ENCODE data around the gene SH3BP5. TPM values are rescaled to one million over a fixed set of nuclear protein-coding genes. Genes with fewer than 3 reads are reported as not detected.

SH3BP5 gene
- total and polyA plus RNA-seq, 12 donors, result 119 to 1,158 (median 180) TPM

DNA sequence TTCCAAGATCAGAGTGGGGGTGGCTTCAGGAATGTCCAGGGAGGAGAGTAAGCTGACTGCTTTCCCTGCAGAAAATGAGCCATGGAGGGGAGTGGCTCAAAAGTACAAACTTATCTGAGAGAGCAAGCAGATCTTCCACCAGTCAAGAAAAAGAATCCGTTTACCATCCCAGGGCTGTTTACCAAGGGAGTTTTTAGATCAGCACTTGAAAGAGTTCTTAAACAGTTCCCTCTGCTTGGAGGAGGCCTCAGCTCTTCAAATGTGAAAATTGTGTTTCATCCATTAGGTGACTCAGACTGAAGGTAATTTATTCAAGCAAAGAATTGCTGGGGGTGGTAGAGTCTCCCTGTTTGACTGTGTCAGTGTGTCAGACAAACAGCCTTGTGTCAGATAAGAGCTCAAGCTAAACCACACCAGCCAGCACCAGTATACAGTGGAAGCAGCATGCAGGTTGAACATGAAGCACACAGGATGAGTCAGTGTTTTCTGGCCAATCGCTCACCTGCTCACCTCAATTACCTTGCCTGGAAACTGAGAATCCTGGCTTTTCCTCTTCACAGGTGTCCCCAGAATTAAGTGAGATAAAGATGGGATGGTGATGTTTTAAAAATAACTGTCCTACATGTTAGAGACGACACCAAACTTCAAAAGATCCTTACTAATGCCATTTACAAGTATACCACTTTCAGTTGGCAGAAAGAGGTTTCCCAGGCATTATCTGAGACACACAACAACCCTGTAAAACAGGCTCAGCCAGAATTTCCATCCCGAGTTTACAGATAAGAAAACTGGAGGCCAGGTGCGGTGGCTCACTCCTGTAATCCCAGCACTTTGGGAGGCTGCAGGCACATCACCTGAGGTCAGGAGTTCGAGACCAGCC, 21.7 kb downstream of the SH3BP5 start:
- intact Hi-C loops (cut with DNase I), result no loop called here
- H3K36me3 ChIP-seq (replicated peaks in 1 of 2), result peaks cover 0 to 20% of the 10 kb centered on the region in 2 donors
- H3K27ac ChIP-seq, result peak overlapping the region in 4 of 5 donors; percentile 45 to 78 (median 75)
- no peak overlapping the region for H3K4me3 ChIP-seq
- H3K27me3 ChIP-seq, result no peaks in the 10 kb centered on the region
- peaks cover 46 to 80% of the 10 kb centered on the region in 2 donors for H3K4me1 ChIP-seq (replicated peaks in 1 of 2)
- 36 to 58% (median 50%) methylated on average over 4 to 6 of the region's 6 CpGs for WGBS, 4 donors
- TF ChIP-seq, protein P1, sequence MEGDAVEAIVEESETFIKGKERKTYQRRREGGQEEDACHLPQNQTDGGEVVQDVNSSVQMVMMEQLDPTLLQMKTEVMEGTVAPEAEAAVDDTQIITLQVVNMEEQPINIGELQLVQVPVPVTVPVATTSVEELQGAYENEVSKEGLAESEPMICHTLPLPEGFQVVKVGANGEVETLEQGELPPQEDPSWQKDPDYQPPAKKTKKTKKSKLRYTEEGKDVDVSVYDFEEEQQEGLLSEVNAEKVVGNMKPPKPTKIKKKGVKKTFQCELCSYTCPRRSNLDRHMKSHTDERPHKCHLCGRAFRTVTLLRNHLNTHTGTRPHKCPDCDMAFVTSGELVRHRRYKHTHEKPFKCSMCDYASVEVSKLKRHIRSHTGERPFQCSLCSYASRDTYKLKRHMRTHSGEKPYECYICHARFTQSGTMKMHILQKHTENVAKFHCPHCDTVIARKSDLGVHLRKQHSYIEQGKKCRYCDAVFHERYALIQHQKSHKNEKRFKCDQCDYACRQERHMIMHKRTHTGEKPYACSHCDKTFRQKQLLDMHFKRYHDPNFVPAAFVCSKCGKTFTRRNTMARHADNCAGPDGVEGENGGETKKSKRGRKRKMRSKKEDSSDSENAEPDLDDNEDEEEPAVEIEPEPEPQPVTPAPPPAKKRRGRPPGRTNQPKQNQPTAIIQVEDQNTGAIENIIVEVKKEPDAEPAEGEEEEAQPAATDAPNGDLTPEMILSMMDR (IDR thresholded peaks at IDR 0.05), result no peak
- no peak for TF ChIP-seq POLR2A (IDR thresholded peaks at IDR 0.05)
- DNase-seq, result peak in 4 of 7 donors; percentile 48 to 63 (median 56)
- H3K9me3 ChIP-seq (replicated peaks in 1 of 3), result no peaks in the 10 kb centered on the region

DNA sequence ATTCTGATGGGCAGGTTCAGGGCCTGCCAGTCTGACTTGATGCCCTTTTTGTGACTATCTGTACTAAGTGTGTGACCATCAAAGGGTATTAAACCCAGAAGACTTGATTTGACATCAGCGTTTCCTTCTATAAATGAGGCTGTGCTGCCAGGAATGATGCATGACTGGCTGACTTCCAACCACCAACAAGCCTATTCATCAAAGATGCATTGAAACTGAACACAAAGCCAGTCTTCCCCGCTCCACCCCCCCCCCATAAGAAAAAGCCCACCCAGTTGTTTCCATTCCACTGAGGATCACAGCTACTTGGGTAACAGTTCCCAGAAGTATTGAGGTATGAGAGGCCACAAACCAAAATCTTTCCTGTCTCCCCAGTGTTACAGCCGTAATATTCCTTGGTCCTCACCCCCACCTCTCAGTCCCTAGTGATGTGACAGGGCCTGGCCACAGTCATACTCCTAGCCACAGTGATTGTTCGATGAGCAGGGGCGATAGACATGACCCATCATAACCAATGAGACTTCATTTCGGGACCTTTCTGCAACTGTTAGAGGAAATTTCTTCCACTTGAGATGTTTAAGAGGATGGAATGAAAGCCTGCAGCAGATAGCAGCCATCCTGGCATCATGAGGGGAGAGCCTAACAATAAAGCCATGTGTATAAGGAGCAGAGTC, 22.6 kb downstream of the SH3BP5 start:
- peak in 1 of 7 donors; percentile 73 for DNase-seq
- Histone ChIP-seq H3K27ac (peak overlapping the region in 4 of 5 donors; percentile 45 to 78 (median 75)), H3K4me3 (no peak overlapping the region), H3K36me3 (replicated peaks in 1 of 2) (peaks cover 0 to 20% of the 10 kb centered on the region in 2 donors), H3K9me3 (replicated peaks in 1 of 3) (no peaks in the 10 kb centered on the region), H3K27me3 (no peaks in the 10 kb centered on the region), H3K4me1 (replicated peaks in 1 of 2) (peaks cover 45 to 80% of the 10 kb centered on the region in 2 donors)
- intact Hi-C loops (cut with DNase I), result no loop called here
- 50 to 65% (median 60%) methylated on average over 6 of the region's 6 CpGs for WGBS, 4 donors
- TF ChIP-seq POLR2A (IDR thresholded peaks at IDR 0.05), result no peak
- TF ChIP-seq, protein P1 (IDR thresholded peaks at IDR 0.05), result no peak

DNA sequence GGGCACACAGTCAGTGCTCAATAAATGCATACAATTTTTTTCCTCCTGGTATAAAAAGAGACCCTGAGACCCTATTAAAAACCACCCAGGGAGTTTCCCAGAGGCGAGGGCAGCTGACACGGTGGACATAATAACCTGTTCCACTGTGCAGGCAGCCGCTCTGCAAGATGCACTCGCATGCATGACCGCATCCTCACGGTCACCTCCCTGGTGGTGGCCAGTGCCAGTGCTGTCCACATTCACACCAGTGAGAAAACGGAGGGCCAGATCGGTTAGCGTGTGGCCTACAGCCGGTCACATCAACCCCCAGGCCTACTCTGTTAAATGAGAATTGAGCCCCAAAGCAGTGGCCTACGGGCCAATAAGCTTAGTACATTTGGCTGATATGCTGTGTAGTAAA, 24.8 kb downstream of the SH3BP5 start:
- H3K27me3 ChIP-seq, result no peaks in the 10 kb centered on the region
- TF ChIP-seq, protein P1 (IDR thresholded peaks at IDR 0.05), result no peak
- no peak for TF ChIP-seq POLR2A (IDR thresholded peaks at IDR 0.05)
- intact Hi-C loops (cut with DNase I), result no loop called here
- peaks cover 0 to 38% of the 10 kb centered on the region in 2 donors for H3K36me3 ChIP-seq (replicated peaks in 1 of 2)
- peak in 1 of 7 donors; percentile 55 for DNase-seq
- H3K4me1 ChIP-seq (replicated peaks in 1 of 2), result peaks cover 46 to 69% of the 10 kb centered on the region in 2 donors
- 85 to 95% (median 90%) methylated on average over 8 to 11 of the region's 11 CpGs for WGBS, 4 donors
- H3K27ac ChIP-seq, result peak overlapping the region in 4 of 5 donors; percentile 10 to 92 (median 80)
- H3K9me3 ChIP-seq (replicated peaks in 1 of 3), result no peaks in the 10 kb centered on the region
- no peak overlapping the region for H3K4me3 ChIP-seq

DNA sequence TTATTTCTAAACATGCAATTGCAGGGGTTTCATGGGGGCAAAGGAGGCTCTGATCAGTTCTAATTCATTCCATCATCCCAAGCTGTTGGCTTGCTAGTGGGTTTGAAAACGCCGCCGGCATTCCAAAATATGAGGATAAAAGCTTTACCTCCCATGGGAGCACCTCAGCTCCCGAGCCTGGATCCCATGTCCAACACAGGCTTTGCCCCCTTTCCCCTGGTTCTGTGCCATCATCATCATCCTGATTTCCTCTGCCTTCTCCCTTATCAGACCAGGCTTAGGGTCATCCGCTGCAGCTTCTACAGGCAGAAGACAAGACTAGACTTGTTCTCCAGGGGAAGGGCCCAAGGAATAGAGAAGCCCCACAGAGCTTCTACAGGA, 25.4 kb downstream of the SH3BP5 start:
- H3K9me3 ChIP-seq (replicated peaks in 1 of 3), result no peaks in the 10 kb centered on the region
- peak in 1 of 7 donors; percentile 50 for DNase-seq
- H3K4me3 ChIP-seq, result no peak overlapping the region
- TF ChIP-seq, protein P1 (IDR thresholded peaks at IDR 0.05), result no peak
- TF ChIP-seq POLR2A (IDR thresholded peaks at IDR 0.05), result no peak
- peak overlapping the region in 4 of 5 donors; percentile 42 to 92 (median 80) for H3K27ac ChIP-seq
- intact Hi-C loops (cut with DNase I), result no loop called here
- H3K4me1 ChIP-seq (replicated peaks in 1 of 2), result peaks cover 46 to 65% of the 10 kb centered on the region in 2 donors
- H3K27me3 ChIP-seq, result no peaks in the 10 kb centered on the region
- H3K36me3 ChIP-seq (replicated peaks in 1 of 2), result peaks cover 0 to 39% of the 10 kb centered on the region in 2 donors
- WGBS, 4 donors, result 84 to 94% (median 91%) methylated on average over 5 of the region's 5 CpGs

Measured in adrenal gland (tissue), 12 donors.